Sigmoid colon (tissue), 7 donors: ENCODE data around the gene EPAS1. TPM values are rescaled to one million over a fixed set of nuclear protein-coding genes. Genes with fewer than 3 reads are reported as not detected.

Source experiments
- DNase-seq: peaks from one replicate; pipeline ENCODE4 v3.0.0-alpha.2; 2019
- H3K27ac ChIP-seq, 4 donors: fragments of 200-600 bp; sonication (generic); one replicate each; pipeline ENCODE4 v1.5.1; 2016 to 2019; ENCODE audit warnings: mild to moderate bottlenecking in 1 of 4
- H3K27me3 ChIP-seq, 3 donors: fragments of 200-600 bp; sonication (generic); one replicate each; pipeline ENCODE4 v1.5.1; 2019; ENCODE audit warnings: mild to moderate bottlenecking in 1 of 3
- H3K36me3 ChIP-seq, 4 donors: fragments of 200-600 bp; sonication (generic); one replicate each; pipeline ENCODE4 v1.5.1; 2016 to 2019
- H3K4me1 ChIP-seq, 4 donors: fragments of 200-600 bp; sonication (generic); one replicate each; pipeline ENCODE4 v1.5.1; 2017 to 2019
- H3K4me3 ChIP-seq, 4 donors: fragments of 200-600 bp; sonication (generic); one replicate each; pipeline ENCODE4 v1.5.1; 2017 to 2019; ENCODE audit warnings: mild to moderate bottlenecking in 2 of 4, moderate library complexity in 1 of 4
- H3K9me3 ChIP-seq, 4 donors: fragments of 200-600 bp in 3 of 4; sonication (generic) in 3 of 4; one replicate each; pipeline versions ENCODE4 v1.5.1 to v1.6.1; 2013 to 2019
- CTCF ChIP-seq, 4 experiments: fragments of 450-650 bp in 3 of 4; fragments of 200-600 bp in 1 of 4; IDR thresholded peaks; one replicate each; pipeline ENCODE4 v1.5.1; 2016 to 2019; ENCODE audit warnings: antibody characterized with exemption in 4 of 4, mild to moderate bottlenecking in 3 of 4, moderate library complexity in 2 of 4
- EP300 ChIP-seq, 4 donors: sonication (generic); formaldehyde crosslinking; IDR thresholded peaks; one replicate each; pipeline ENCODE4 v1.6.1; 2017; ENCODE audit warnings: antibody characterized with exemption in 4 of 4
- POLR2A ChIP-seq, 2 donors: fragments of 450-650 bp; IDR thresholded peaks; one replicate each; pipeline ENCODE4 v1.6.1; 2016; ENCODE audit warnings: antibody characterized with exemption in 2 of 2, mild to moderate bottlenecking in 2 of 2, moderate library complexity in 2 of 2
- POLR2AphosphoS5 ChIP-seq, 4 donors: sonication (generic); formaldehyde crosslinking; IDR thresholded peaks; one replicate each; pipeline ENCODE4 v1.6.1; 2017; ENCODE audit warnings: antibody characterized with exemption in 4 of 4
- WGBS, 2 donors: extraction: QIAGEN DNeasy Blood & Tissue Kit; methylation state at CpG; one replicate each; pipeline ENCODE4 v1.1.7; 2013; 5-methylcytosine and 5-hydroxymethylcytosine counted together
- intact Hi-C: fragments of 100-400 bp; cut with DNase I; formaldehyde crosslinking; loops from one replicate; pipeline ENCODE4 v1.15.1; 2023
- polyA plus RNA-seq, 3 donors: library from polyadenylated mRNA; stranded (reverse); fragments of 200-250 nt; gene quantifications; one replicate each; pipeline ENCODE4 v1.2.3, GENCODE V29; 2013
- total RNA-seq, 4 donors: library from RNA; depleted of rRNA; stranded (reverse); fragments of >200 nt; gene quantifications; one replicate each; pipeline ENCODE4 v1.1.0, GENCODE V29; 2016
- donor health status: healthy with polysubstance abuse.
- donor health status: Bipolar disorder and iron deficiency.
- donor health status: healthy.

Gene EPAS1
- total and polyA plus RNA-seq, 7 donors: 56.8 to 97.8 (median 62.2) TPM

GRCh38 chr2:46355756-46356155 lies 58.5 kb downstream of the EPAS1 start:
- Histone ChIP-seq H3K4me1 (peaks cover 0 to 6% (median 0%) of the 10 kb centered on the region in 4 donors), H3K4me3 (no peak overlapping the region), H3K36me3 (peaks cover 0 to 15% (median 7%) of the 10 kb centered on the region in 4 donors), H3K27me3 (no peaks in the 10 kb centered on the region), H3K27ac (no peak overlapping the region), H3K9me3 (no peaks in the 10 kb centered on the region)
- intact Hi-C loops: no loop called here
- DNase-seq: no peak
- no peak for TF ChIP-seq POLR2A (IDR thresholded peaks at IDR 0.05)
- no peak for TF ChIP-seq POLR2AphosphoS5 (IDR thresholded peaks at IDR 0.05)
- no peak for TF ChIP-seq EP300 (IDR thresholded peaks at IDR 0.05)
- TF ChIP-seq CTCF (IDR thresholded peaks at IDR 0.05): no peak
- 93 to 96% methylated on average over 3 of the region's 3 CpGs for WGBS, 2 donors

GRCh38 chr2:46356991-46357390 lies 59.8 kb downstream of the EPAS1 start:
- no peaks in the 10 kb centered on the region for H3K9me3 ChIP-seq
- no peaks in the 10 kb centered on the region for H3K27me3 ChIP-seq
- no peak overlapping the region for H3K4me3 ChIP-seq
- WGBS, 2 donors: 92 to 96% methylated on average over 1 of the region's 1 CpG
- TF ChIP-seq POLR2AphosphoS5 (IDR thresholded peaks at IDR 0.05) (no peak), POLR2A (IDR thresholded peaks at IDR 0.05) (no peak), CTCF (IDR thresholded peaks at IDR 0.05) (no peak), EP300 (IDR thresholded peaks at IDR 0.05) (no peak)
- no peaks in the 10 kb centered on the region for H3K4me1 ChIP-seq
- peaks cover 0 to 22% (median 10%) of the 10 kb centered on the region in 4 donors for H3K36me3 ChIP-seq
- intact Hi-C loops: no loop called here
- DNase-seq: no peak
- H3K27ac ChIP-seq: no peak overlapping the region

- Histone ChIP-seq H3K4me3 (no peak overlapping the region), H3K9me3 (no peaks in the 10 kb centered on the region), H3K27me3 (no peaks in the 10 kb centered on the region), H3K4me1 (no peaks in the 10 kb centered on the region), H3K36me3 (peaks cover 0 to 22% (median 10%) of the 10 kb centered on the region in 4 donors), H3K27ac (no peak overlapping the region)
- no peak for DNase-seq
- 95 to 98% methylated on average over 6 of the region's 6 CpGs for WGBS, 2 donors
- no peak for TF ChIP-seq CTCF (IDR thresholded peaks at IDR 0.05)
- no peak for TF ChIP-seq EP300 (IDR thresholded peaks at IDR 0.05)
- TF ChIP-seq POLR2A (IDR thresholded peaks at IDR 0.05): no peak
- no peak for TF ChIP-seq POLR2AphosphoS5 (IDR thresholded peaks at IDR 0.05)
- intact Hi-C loops: no loop called here
Measured at GRCh38 chr2:46358713-46359112, 61.5 kb downstream of the EPAS1 start.

DNA sequence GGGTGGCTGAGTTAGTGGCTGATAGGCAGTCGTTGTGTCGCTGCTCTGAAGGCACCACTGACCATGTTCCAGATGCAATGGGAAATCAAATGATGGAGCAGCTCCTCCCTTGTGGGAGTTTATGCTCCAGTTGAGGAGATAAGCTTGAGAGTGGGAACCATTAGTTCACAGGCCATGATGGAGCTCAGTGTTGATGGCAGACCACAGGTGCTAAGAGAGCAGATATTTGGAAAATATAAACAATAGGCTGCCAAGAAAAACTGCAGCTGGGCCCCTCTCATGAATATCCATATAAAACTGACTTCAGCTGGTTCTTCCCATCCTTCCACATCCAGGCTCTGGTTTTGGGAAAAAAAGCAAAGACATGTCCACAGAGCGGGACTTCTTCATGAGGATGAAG lies 63.1 kb downstream of the EPAS1 start:
- Histone ChIP-seq H3K4me3 (no peak overlapping the region), H3K27me3 (no peaks in the 10 kb centered on the region), H3K9me3 (no peaks in the 10 kb centered on the region), H3K36me3 (peaks cover 0 to 22% (median 10%) of the 10 kb centered on the region in 4 donors), H3K4me1 (peaks cover 0 to 4% (median 3%) of the 10 kb centered on the region in 4 donors), H3K27ac (no peak overlapping the region)
- TF ChIP-seq POLR2A (IDR thresholded peaks at IDR 0.05): no peak
- no peak for TF ChIP-seq POLR2AphosphoS5 (IDR thresholded peaks at IDR 0.05)
- TF ChIP-seq EP300 (IDR thresholded peaks at IDR 0.05): no peak
- no peak for TF ChIP-seq CTCF (IDR thresholded peaks at IDR 0.05)
- 93 to 97% methylated on average over 3 of the region's 3 CpGs for WGBS, 2 donors
- no peak for DNase-seq
- intact Hi-C loops: loop anchor here (10.0 kb wide), 1 partner anchor 176 kb away; no protein-coding TSS in a partner anchor
